WI38 (cell line): ENCODE data around the gene PSME3IP1.

Source experiments
- H3K4me3 ChIP-seq: 2 replicates; pipeline ENCODE4 v1.5.1; 2011; ENCODE audit warnings: low read depth, mild to moderate bottlenecking, control low read depth, low read length
- CTCF ChIP-seq: IDR thresholded peaks from 2 replicates; pipeline ENCODE4 v1.5.1; 2012; ENCODE audit warnings: low read depth, mild to moderate bottlenecking, control low read depth, low read length

PSME3IP1 gene

GRCh38 chr16:57155702-57156350 is 30.0 kb downstream of the PSME3IP1 start:
- no peak overlapping the region for H3K4me3 ChIP-seq
- no peak for TF ChIP-seq CTCF

GRCh38 chr16:57153841-57154240 is 32.0 kb downstream of the PSME3IP1 start:
- no peak for TF ChIP-seq CTCF

GRCh38 chr16:57152096-57153093 is 33.4 kb downstream of the PSME3IP1 start:
- no peak for TF ChIP-seq CTCF

More at GRCh38 chr16:57153841-57154240, 32.0 kb downstream of the PSME3IP1 start:
- no peak overlapping the region for H3K4me3 ChIP-seq

GRCh38 chr16:57151369-57151768 is 34.5 kb downstream of the PSME3IP1 start:
- no peak overlapping the region for H3K4me3 ChIP-seq
- TF ChIP-seq CTCF: no peak

More at GRCh38 chr16:57152096-57153093, 33.4 kb downstream of the PSME3IP1 start:
- H3K4me3 ChIP-seq: no peak overlapping the region

GRCh38 chr16:57150682-57151330 is 35.0 kb downstream of the PSME3IP1 start:
- no peak overlapping the region for H3K4me3 ChIP-seq
- TF ChIP-seq CTCF: no peak

- TF ChIP-seq CTCF: no peak
- no peak overlapping the region for H3K4me3 ChIP-seq
These were observed 36.4 kb downstream of the PSME3IP1 start for GRCh38 chr16:57149391-57149790.
